Stimulated activated CD8-positive, alpha-beta memory T cell treated with anti-CD3 and anti-CD28 coated beads, Interleukin-2, amount 100 ng/mL, for 1 hour (primary cell): ENCODE measurements around the gene PRKAG2.
"Not testable (repeated sequence)": the region's sequence is repeated elsewhere in the genome, so short reads cannot be mapped to it uniquely, and the experiment has no call there.

ENCODE experiments used
- DNase-seq, 2 donors: peaks; one replicate each; pipeline ENCODE4 v3.0.0-alpha.2; 2020; ENCODE audit warnings: low read depth in 2 of 2

The PRKAG2 gene

GRCh38 chr7:151876899-151877777, at the start of gene PRKAG2:
TSS of gene PRKAG2 (minus strand) at chr7:151877115. CDS start at chr7:151876620, 495 bp downstream.
- peak; percentile 38 to 60 for DNase-seq

GRCh38 chr7:151926336-151926712, 49.4 kb upstream of the PRKAG2 start:
- no peak for DNase-seq

- DNase-seq, result no peak
These were observed 48.8 kb upstream of the PRKAG2 start for GRCh38 chr7:151925446-151926335.

GRCh38 chr7:151924508-151924907, 47.6 kb upstream of the PRKAG2 start:
- DNase-seq, result no peak

- no peak for DNase-seq
These were observed 47.1 kb upstream of the PRKAG2 start for GRCh38 chr7:151924001-151924400.

GRCh38 chr7:151923097-151923876, 46.4 kb upstream of the PRKAG2 start:
- no peak for DNase-seq

- DNase-seq, result no peak
These were observed 44.5 kb upstream of the PRKAG2 start for GRCh38 chr7:151921451-151921850.

- no peak for DNase-seq
These were observed 43.6 kb upstream of the PRKAG2 start for GRCh38 chr7:151920488-151920887.

GRCh38 chr7:151919595-151919994, 42.7 kb upstream of the PRKAG2 start:
- no peak for DNase-seq

GRCh38 chr7:151918510-151918843, 41.6 kb upstream of the PRKAG2 start:
- DNase-seq, result no peak

GRCh38 chr7:151917791-151918509, 41.0 kb upstream of the PRKAG2 start:
- no peak for DNase-seq

- DNase-seq, result no peak
These were observed 37.1 kb upstream of the PRKAG2 start for GRCh38 chr7:151914051-151914450.

- not testable (repeated sequence) for DNase-seq
These were observed 33.7 kb upstream of the PRKAG2 start for GRCh38 chr7:151910655-151911054.

- not testable (repeated sequence) for DNase-seq
These were observed 30.2 kb upstream of the PRKAG2 start for GRCh38 chr7:151907115-151907514.

- DNase-seq, result no peak
These were observed 28.9 kb upstream of the PRKAG2 start for GRCh38 chr7:151905766-151906165.

- no peak for DNase-seq
These were observed 28.4 kb upstream of the PRKAG2 start for GRCh38 chr7:151905353-151905752.

- DNase-seq, result no peak
These were observed 27.4 kb upstream of the PRKAG2 start for GRCh38 chr7:151904270-151904669.

GRCh38 chr7:151903249-151904032, 26.5 kb upstream of the PRKAG2 start:
- DNase-seq, result no peak

GRCh38 chr7:151902311-151902710, 25.4 kb upstream of the PRKAG2 start:
- no peak for DNase-seq

- no peak for DNase-seq
These were observed 24.9 kb upstream of the PRKAG2 start for GRCh38 chr7:151901828-151902227.
